DMS153 treated with DMSO at 0.1 percent for 48 hours (cell line): Measurements from ENCODE around the gene TMEM117.

Experiments used
- DNase-seq: peaks from one replicate; lab custom pipeline; 2025; ENCODE audit not compliant: unreplicated experiment; lab: John Stamatoyannopoulos, UW

The TMEM117 gene

DNA sequence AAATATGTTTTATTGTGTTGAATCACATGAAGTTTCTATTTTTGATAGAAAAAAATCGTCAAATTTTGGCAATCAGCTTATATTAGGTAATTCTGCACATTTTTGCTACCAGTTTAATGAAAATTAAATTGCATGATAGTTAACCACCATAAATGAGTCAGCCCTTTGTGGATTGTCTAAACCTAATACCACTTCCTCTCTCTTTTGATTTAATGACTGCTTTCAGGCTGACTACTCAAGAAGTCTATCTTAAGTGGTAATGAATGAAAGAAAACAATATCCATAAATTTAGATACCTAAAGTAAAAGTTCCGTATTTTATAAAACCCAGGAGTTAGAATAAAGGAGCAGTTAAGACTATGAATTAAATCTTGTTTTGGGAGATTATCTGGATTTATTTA is 450.5 kb downstream of the TMEM117 start:
- no peak for DNase-seq

DNA sequence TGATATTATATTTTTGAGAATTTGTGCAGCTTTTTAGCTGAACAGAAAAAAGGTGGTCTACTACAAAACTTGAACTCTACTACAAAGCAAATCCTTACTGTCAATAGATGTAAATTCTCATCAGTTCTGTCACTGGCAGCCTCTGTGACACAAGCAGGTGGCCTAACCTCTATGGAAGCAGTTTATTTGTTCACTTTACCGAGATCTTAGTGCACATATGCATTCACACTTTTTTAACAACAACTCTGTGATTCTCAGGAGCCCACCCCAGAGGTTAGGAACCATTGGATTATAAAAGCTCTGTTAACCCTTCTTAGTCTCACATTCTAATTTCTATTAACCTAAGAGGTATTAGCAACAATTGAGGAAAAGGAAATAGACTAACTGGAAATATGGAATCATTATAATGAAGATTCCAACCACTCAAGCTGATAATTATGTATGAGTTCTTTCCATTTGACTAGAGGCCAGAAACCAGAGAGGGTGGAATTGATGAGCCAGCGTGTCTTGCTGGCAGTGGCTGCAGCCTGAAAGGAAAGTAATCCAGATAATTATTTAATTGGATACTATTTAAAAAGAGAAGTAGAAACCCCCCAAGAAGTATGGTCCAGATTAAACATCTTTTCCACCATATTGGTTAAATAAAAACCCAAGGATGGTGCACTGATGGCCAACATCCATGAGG is 451.1 kb downstream of the TMEM117 start:
- DNase-seq: no peak

DNA sequence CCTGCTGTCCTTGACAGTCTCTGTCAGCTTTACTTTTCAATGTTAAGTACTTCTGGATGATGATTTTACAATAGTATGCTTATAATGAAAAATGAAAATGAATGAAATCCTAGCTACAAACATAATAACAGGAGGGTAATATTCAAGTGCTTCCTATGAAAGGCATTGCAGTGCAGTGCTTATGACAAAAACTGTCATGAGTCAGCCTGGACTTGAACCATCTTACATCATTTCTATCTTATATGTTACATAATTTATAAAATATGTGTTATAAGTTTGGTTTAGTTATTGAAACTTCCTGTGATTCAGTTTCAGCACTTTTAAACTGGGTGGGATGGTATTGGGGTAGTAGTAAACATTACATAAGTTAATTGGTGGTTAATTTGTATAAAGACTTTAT is 451.7 kb downstream of the TMEM117 start:
- DNase-seq: no peak

DNA sequence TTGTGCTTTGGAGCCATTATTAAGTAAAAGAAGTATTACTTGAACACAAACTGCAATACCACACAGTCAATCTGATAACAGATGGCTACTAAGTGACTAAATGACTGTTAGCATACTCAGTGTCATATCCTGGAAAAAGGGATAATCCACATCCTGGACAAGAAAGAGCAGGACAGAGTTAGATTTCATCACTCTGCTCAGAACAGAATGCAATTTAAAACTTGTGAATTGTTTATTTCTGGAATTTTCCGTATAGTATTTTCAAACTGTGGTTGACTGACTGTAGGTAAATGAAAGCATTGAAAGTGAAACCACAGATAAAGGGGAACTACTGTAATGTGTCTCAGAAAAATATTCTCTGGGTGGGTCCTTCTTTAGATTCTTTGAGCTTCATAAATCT is 458.8 kb downstream of the TMEM117 start:
- no peak for DNase-seq

DNA sequence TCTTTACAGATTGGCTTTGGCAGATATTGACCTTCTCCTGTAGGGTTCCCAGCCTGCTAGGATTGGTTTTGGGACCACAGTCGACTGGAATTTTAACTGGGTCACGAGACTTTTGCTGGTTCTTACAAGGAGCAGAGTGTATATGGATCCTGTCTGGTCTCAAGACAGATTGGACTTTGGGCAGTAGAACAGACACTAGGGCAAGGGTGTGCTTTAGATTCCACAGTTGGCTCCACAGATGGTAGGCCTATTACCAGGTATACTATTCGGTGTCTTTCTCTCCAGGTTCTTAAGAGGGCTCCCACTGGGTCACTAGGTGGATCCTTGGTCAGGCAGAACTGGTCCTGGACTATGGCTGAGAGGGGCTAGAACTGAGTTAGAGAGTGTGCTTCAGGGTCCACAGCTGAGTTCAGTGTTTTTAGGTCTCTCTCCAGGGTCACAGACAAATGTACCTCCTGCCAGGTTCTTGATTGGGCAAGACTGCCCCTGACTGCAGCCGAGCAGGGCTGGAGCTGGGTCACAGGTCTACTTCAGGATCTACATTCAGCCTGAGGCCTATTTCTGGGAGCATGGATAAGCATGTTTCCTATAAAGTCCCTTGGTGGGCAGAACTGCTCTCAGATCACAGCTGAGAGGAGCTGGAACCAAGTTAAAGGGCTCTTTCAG is 460.2 kb downstream of the TMEM117 start:
- DNase-seq: no peak

DNA sequence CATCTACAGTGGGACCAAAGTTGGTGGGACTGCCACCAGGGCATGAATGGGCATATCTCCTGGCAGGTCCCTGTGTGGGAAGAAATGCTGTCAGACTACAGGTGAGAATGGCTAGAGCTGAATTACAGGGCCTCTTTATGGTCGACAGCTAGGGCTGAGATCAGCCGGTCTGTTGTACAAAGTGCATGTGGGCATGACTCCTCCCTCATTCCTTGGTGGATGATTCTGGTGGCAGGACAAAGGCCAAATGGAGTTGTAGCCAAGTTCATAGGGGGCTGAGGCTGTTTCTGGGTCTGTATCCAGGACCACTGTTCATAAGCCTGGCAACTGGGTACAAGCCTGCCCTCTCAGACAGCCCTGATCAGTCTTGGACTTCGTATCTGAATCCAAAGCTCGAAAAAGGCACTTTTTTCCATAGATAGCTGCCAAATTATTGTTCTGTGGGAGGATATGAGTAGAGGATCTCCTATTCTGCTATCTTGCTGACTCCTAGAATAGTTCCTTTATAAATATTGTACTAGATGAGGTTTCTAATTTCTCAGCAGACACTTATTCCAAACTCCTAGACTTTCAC is 460.8 kb downstream of the TMEM117 start:
- DNase-seq: no peak

DNA sequence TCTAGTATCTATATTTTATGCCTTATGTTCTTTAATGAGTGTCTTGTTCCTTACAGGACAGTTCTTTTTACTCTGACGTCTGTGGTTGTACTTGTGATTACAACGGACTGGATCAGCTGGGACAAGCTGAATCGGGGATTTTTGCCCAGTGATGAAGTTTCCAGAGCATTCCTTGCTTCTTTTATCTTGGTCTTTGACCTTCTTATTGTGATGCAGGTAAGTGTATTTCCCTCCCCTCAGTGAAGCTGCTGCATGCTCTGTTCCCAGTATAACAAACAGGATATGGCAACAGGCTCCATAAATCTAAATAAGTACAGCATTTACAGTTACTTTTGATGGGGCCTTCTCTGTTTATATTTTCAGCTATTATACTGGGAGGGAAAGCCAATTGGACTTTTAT is 463.6 kb downstream of the TMEM117 start:
- DNase-seq: no peak

DNA sequence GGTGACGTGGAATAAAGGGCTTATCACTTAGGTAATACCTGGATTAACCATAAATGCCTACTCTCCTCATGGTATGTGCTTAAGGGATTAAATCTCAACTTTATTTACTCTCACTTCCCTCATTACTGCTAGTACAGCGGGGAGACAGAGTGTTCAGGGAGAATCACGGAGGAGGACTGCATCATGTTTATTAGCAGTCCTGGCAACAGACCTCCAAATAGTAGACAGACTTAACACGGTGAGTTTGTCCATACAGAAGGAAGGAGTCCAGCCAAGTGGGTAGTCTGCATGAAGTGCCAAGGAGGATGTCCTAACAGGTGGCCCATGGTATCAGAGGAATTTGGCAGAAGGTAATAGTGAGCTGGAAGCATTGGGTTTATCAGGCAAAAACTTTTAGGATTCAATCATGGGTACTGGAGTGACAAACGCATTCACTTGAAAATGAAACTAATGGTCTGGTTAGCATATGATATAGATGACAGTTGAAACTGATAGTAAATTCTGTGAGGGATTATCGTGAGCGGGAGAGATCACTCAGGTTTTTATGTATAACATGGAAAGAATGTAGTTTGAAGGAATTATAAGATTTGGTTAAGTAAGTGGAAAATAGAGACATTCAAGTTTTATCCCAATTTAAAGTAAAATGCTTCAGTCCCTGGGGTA is 471.8 kb downstream of the TMEM117 start:
- no peak for DNase-seq

DNA sequence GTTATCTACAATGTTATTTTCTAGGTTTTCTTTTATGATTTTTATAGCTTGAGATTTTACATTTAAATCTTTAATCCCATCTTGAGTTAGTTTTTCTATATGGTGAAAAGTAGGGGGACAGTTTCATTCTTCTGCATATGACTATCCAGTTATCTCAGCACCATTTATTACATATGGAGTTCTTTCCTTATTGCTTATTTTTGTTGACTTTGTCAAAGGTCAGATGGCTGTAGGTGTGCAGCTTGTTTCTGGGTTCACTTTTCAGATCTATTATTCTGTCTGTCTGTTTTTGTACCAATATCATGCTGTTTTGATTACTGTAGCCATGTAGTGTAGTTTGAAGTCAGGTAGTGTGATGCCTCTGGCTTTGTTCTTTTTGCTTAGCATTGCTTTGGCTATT is 477.3 kb downstream of the TMEM117 start:
- DNase-seq: no peak

DNA sequence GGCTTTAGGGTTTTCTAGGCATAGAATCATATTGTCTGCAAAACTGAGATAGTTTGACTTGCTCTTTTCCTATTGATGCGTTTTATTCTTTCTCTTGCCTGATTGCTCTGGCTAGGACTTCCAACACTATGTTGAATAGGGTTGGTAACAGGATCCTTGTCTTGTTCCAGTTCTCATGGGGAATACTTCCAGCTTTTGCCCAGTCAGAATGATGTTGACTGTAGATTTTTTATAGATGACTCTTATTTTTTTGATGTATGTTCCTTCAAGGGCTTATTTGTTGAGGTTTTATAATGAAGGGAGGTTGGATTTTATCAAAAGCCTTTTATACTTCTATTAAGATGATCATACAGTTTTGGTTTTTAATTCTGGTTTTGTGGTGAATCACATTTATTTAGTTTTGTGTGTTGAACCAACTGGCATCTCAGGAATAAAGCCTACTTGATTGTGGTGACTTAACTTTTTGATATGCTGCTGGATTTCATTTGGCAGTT is 478.2 kb downstream of the TMEM117 start:
- DNase-seq: no peak

DNA sequence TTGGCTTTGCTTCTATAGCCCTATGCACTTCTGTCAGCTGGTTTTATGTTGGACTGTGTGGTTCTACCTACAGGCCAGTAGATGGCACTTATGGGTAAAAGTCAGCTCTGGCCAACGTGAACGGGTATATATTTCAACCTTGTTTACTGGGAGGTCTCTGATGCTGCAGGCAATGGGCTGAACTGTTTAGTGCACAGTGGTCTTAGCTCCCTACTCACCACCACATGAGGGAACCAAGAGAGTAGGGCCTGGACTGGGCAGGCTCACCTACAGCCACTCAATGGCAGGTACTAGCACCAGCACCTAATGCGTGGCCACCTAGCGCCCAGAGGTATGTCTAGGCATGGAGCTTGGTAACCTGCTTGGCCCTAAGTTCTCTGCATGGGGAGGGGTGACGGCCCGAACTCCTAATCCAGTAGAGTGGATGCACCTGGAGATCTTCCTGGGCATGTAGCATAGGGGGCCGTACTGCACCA is 481.8 kb downstream of the TMEM117 start:
- no peak for DNase-seq

DNA sequence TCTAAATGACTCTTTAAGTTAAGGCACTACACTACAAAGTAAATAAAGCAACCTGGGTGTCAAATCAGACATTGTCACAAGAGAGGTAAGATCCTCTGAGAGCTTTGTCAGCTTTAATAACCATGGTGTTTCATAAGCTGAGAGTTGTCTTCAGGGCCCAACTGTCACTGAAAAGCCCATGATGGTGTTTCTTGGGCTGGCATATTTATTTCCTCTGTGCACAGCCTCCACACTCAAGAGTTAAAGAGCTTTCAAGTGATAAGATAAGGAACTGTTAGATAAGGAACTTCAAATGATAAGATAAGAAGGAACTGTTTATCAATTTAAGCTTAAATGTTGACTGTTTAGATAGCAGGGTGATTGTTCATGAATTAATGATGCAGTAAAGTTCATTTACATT is 495.4 kb downstream of the TMEM117 start:
- no peak for DNase-seq

DNA sequence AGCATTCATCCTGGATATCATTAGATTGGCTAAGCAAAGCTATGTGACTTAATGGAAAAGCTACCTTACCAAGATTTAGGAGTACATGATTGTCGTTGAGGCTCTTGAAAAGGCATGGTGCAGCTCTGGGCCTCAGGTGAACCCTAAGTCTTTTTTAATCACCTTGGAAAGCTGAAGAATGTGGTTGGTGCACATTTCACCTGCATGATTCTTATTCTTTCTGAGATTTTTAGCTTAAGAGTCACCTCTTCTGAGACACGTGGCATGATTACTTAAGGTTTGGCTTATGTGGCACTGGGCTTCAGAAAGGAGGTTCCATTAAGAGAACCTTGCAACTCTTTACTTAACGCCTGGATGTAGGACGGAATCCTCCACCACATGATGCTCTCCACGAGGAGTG is 498.5 kb downstream of the TMEM117 start:
- DNase-seq: no peak

DNA sequence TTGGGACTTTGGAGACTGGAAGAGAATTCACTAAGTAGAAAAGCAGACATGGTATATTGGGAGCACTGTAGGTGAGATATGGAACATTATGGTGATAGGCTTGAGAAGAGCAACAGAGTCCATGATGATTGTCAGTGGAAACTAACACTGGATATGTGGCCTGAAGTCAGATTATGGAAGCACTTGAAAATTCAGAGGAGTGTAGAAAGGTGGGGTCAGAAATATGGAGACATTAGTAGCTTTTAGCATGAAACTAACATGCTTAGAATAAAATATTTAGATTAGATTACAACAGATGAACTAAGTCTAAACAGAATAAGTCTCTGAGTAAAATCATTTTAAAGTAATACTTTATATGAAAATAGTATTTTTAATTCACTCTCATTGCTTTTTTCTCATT is 499.1 kb downstream of the TMEM117 start:
- no peak for DNase-seq

DNA sequence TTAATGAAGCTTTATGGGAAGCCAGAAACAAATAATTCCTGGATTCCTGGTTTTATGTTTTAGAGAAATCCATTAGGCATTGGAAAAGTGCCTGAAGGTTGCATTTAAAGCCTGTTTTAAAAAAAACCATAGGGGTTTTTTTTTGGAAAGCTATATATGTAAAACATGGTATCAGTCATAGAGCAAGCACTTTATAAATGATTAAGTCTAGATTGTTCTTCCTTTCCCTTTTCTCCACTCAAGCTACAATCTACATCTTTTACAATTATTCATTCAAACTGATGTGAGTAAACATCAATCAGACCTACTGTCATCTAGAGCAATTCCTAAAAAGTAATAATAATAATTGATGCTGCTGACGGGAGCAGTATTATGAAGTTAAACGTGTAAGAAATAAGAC is 500.7 kb downstream of the TMEM117 start:
- DNase-seq: no peak

DNA sequence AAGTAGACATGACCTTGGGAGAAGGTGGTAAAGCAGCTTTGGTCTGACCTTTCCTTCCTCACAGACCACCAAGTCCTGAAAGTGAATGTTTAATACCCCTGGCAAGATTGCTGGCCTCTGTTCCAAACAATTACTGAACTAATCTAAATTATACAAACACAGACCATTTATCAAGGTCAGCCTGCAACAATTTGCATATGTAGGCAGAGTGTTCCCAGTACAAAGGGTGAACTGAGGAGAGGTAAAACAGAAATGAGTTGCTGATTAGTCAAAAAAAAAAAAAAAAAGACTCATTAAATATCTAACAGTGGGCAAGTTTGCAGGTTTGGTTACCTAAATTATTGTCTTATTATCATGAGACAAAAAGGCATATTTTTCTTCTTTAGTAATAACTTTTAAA is 506.5 kb downstream of the TMEM117 start:
- DNase-seq: no peak

DNA sequence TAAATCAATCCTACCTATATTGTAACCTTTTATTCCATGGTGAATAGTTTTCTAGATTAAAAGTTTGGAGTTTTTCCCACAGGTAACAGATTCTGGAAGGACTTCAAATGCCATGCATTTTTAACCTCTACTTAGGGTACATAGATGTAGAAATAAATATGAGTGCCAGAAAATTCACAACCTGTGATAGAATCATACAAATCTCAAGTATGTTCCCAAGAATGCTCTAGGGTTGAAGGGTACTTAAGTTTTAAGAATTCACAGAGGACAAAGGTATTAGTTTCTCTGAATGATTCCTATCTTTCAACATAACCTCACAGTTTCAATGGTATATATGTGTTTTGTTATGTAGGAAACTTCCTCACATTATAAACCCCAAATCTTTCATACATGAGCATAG is 511.3 kb downstream of the TMEM117 start:
- no peak for DNase-seq

DNA sequence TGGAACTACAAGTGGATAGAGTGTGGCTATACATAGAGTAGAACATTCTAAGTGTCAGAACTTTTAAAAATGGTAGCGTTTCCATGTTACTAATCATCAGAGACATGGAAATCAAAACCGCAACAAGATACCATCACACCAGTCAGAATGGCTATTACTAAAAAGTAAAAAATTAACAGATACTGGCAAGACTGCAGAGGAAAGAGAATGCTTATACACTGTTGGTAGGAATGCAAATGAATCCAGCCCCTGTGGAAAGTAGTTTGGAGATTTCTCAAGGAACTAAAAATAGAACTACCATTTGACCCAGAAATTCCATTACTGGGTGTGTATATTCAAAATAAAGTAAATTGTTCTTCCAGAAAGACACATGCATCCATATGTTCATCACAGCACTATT is 521.6 kb downstream of the TMEM117 start:
- no peak for DNase-seq

DNA sequence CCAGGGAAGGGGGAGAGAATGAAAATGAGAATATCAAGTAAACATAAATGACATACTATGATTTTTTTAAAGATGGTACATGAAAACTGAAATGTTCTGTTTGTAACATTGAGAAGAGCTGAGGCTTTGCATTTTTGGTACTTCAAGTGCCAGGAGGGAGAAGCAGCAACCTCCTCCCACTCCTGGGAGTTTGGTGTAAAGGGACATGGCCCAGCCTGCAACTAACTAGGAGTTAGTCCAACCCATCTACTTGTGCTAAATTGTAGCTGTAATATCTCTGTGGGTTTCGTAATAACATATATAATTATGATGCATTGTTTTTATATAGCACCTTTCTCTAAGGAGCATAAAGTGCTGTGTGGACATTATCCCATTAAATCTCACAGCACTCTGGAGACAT is 522.8 kb downstream of the TMEM117 start:
- no peak for DNase-seq

DNA sequence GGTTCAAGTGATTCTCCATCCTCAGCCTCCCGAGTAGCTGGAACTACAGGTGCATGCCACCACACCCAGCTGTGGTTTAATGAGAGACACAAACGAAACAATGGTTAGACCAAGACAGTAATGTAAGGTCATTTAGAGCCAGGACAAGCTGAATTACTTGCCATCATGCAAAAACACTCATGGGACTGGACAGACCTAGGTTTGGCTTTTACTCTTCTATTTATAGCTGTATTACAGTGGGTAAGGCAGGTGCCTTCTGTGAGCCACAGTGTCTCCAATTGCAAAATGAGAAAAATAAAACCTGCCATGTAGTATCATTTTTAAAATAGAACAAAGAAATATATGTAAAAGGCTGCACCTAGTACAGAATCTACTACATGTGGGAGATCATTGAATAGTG is 527.1 kb downstream of the TMEM117 start:
- no peak for DNase-seq

DNA sequence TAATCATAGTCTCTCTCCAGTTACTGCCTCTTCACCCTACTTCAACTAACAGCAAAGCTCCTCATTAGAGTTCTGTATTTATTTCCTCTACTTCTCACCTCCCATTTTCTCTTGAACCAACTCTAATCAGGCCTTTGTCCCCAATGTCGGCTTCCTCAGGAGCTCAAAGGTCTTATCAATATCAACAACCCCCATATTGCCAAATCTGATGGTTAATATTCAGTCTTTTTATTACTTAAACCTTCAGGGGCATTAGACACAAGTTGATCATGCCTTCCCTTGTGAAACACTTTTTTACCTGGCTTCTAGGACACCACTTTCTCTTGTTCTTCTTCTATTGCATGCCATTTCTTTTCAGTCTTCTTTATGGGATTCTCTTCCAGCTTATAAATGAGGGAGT is 531.3 kb downstream of the TMEM117 start:
- DNase-seq: no peak

DNA sequence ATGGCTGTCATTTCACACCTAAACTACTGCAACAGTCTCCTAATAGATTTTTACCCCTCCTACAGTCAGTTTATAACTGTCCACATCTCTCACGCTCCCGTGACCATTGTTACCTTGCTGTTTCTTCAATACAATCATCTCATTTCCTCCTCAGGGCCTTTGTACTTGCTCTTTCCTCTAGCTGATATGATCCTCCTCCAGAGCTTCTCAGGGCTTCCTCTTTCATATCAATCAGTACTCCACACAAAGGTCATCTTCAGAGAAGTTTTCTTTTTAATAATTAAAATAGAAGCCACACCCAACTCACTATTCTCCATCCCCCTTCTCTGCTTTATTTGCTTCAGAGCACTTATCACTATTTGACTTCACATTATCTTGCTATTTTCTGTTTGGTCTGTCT is 532.0 kb downstream of the TMEM117 start:
- no peak for DNase-seq
